Uterus (tissue), 2 donors: ENCODE results near the gene FAM151A.

Source experiments
- POLR2A ChIP-seq, 2 donors: fragments of 450-650 bp; IDR thresholded peaks; one replicate each; pipeline ENCODE4 v1.6.1; 2016; ENCODE audit warnings: antibody characterized with exemption in 2 of 2, mild to moderate bottlenecking in 1 of 2, moderate library complexity in 1 of 2
- TF ChIP-seq, protein P1 (sequence below), 4 experiments: fragments of 200-600 bp in 2 of 4; fragments of 450-650 bp in 2 of 4; sonication (generic) in 2 of 4; IDR thresholded peaks; one replicate each; pipeline ENCODE4 v1.5.1; 2016 to 2019; ENCODE audit warnings: antibody characterized with exemption in 4 of 4, mild to moderate bottlenecking in 2 of 4, moderate library complexity in 1 of 4

DNA sequence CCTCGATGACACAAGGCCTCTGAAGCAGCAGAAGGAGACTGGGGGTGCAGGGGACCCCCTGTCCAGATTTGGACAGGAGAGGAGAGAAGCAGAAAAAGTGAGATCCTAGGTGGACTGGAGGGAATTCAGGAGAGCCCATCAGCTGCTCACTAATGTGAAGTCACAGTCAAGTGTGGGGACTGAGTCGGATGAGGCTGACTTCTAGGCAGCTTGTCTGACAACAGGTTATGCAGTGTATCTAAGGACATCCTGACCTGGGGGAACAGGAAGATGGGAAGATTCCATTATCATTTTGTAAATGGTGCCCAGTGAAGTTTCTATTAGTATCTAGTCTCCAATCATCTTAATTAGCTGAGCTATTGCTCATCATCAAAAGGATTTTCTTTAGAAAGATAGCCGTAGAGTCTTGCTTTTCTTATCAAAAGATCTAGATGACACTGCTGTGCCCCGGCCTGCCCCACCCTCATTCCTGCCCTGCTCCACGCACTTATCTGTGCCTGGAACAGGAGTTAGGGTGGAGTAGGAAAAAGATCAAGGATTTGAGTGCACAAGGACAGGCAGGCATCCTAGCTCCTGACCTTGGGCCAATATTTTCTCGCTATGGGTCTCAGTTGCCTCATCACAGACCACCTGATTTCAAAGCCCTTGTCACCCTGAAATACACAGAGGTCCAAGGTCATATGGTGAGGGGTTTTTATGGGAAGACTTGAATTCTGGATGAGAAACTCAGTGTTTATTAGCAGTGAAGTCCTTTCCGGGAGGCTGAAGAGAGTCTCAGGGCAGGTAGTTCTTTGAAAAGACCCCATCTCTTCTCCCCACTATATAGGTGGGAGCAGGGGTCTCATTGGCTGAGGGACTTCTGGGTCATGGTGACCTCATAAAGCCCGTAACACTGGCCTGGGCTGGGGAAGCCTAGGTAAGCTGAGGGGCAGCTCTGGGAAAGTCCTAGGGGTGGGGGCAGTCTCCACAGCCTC, 17.8 kb upstream of the FAM151A start, which contains the start of gene MROH7:
- TF ChIP-seq, protein P1, sequence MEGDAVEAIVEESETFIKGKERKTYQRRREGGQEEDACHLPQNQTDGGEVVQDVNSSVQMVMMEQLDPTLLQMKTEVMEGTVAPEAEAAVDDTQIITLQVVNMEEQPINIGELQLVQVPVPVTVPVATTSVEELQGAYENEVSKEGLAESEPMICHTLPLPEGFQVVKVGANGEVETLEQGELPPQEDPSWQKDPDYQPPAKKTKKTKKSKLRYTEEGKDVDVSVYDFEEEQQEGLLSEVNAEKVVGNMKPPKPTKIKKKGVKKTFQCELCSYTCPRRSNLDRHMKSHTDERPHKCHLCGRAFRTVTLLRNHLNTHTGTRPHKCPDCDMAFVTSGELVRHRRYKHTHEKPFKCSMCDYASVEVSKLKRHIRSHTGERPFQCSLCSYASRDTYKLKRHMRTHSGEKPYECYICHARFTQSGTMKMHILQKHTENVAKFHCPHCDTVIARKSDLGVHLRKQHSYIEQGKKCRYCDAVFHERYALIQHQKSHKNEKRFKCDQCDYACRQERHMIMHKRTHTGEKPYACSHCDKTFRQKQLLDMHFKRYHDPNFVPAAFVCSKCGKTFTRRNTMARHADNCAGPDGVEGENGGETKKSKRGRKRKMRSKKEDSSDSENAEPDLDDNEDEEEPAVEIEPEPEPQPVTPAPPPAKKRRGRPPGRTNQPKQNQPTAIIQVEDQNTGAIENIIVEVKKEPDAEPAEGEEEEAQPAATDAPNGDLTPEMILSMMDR (IDR thresholded peaks at IDR 0.05), result no peak
- no peak for TF ChIP-seq POLR2A (IDR thresholded peaks at IDR 0.05)
